OCI-LY3 (cell line): Measurements from ENCODE around the gene MRPS2.

ENCODE experiments used
- CTCF ChIP-seq: fragments of 200-600, 300-600 bp; sonication (generic); IDR thresholded peaks from 2 replicates; pipeline ENCODE4 v1.5.1; 2014; ENCODE audit warnings: antibody characterized with exemption, low read length, low read depth
- EZH2phosphoT487 ChIP-seq: fragments of 200-600 bp; shearing (Covaris generic); IDR thresholded peaks from 2 replicates; pipeline ENCODE4 v1.6.1; 2018; ENCODE audit warnings: antibody characterized with exemption, mixed run types, low read depth

GRCh38 chr9:135485832-135486231, 14.7 kb upstream of the MRPS2 start:
- TF ChIP-seq CTCF (no peak), EZH2phosphoT487 (no peak)
